Common myeloid progenitor, CD34-positive (primary cell): ENCODE data around the gene TCEAL1.

Experiments
- CTCF ChIA-PET: fragments of 350-600 bp; sonication (Branson Sonifier 250); formaldehyde crosslinking; loops from one replicate; lab custom pipeline; 2021; ENCODE audit warnings: antibody characterized with exemption; lab: Charles Lee
- POLR2A ChIA-PET: fragments of 350-600 bp; sonication (Branson Sonifier 250); formaldehyde crosslinking; loops from one replicate; lab custom pipeline; 2021; ENCODE audit warnings: antibody characterized with exemption; lab: Charles Lee
- DNase-seq, 3 donors: peaks; one replicate each; pipeline versions ENCODE4 v3.0.0 to v3.0.0-alpha.2; 2013
- H3K27ac ChIP-seq, 2 experiments: 1 replicate in 1 of 2; 2 replicates in 1 of 2; pipeline ENCODE4 v1.7.0; 2013; ENCODE audit warnings: inconsistent platforms in 2 of 2, low read length in 2 of 2, mild to moderate bottlenecking in 2 of 2, low read depth in 1 of 2, moderate library complexity in 1 of 2; ENCODE audit not compliant: severe bottlenecking in 2 of 2, insufficient read depth in 1 of 2, poor library complexity in 1 of 2
- H3K27me3 ChIP-seq, 5 experiments: replicated peaks in 2 of 5; 1 replicate in 3 of 5; 2 replicates in 2 of 5; pipeline versions ENCODE4 v1.6.1 to v1.7.0; 2013; ENCODE audit warnings: low read length in 4 of 5, mild to moderate bottlenecking in 2 of 5, moderate library complexity in 2 of 5, inconsistent platforms in 1 of 5; ENCODE audit not compliant: insufficient read depth in 5 of 5, control insufficient read depth in 4 of 5
- H3K36me3 ChIP-seq, 4 experiments: 1 replicate in 2 of 4; 2 replicates in 2 of 4; pipeline versions ENCODE4 v1.6.1 to v1.7.0; 2013; ENCODE audit warnings: low read length in 3 of 4, control low read depth in 1 of 4, mild to moderate bottlenecking in 1 of 4; ENCODE audit not compliant: control insufficient read depth in 4 of 4, insufficient read depth in 4 of 4
- H3K4me1 ChIP-seq, 4 experiments: 1 replicate in 3 of 4; 2 replicates in 1 of 4; pipeline versions ENCODE4 v1.6.1 to v1.7.1; 2013; ENCODE audit warnings: low read length in 3 of 4, mild to moderate bottlenecking in 3 of 4, control low read depth in 1 of 4, inconsistent platforms in 1 of 4, moderate library complexity in 1 of 4; ENCODE audit not compliant: control insufficient read depth in 4 of 4, insufficient read depth in 4 of 4; ENCODE audit errors: control extremely low read depth in 1 of 4
- H3K4me3 ChIP-seq, 7 experiments: 1 replicate in 4 of 7; 2 replicates in 3 of 7; pipeline versions ENCODE4 v1.5.1 to v1.7.0; 2013; ENCODE audit warnings: mild to moderate bottlenecking in 7 of 7, low read length in 6 of 7, moderate library complexity in 6 of 7, inconsistent platforms in 2 of 7, low read depth in 2 of 7, control low read depth in 1 of 7; ENCODE audit not compliant: insufficient read depth in 4 of 7, control insufficient read depth in 1 of 7; ENCODE audit errors: extremely low read depth in 1 of 7
- H3K9me3 ChIP-seq, 5 experiments: 1 replicate in 4 of 5; 2 replicates in 1 of 5; pipeline versions ENCODE4 v1.6.1 to v1.7.1; 2013; ENCODE audit warnings: low read length in 4 of 5, mild to moderate bottlenecking in 2 of 5, inconsistent platforms in 1 of 5, low read depth in 1 of 5, moderate library complexity in 1 of 5; ENCODE audit not compliant: control insufficient read depth in 4 of 5, insufficient read depth in 2 of 5; ENCODE audit errors: control extremely low read depth in 1 of 5
- WGBS: methylation state at CpG from one replicate; pipeline ENCODE4 v1.1.5; 2013; ENCODE audit not compliant: insufficient coverage; 5-methylcytosine and 5-hydroxymethylcytosine counted together

TCEAL1 gene

DNA sequence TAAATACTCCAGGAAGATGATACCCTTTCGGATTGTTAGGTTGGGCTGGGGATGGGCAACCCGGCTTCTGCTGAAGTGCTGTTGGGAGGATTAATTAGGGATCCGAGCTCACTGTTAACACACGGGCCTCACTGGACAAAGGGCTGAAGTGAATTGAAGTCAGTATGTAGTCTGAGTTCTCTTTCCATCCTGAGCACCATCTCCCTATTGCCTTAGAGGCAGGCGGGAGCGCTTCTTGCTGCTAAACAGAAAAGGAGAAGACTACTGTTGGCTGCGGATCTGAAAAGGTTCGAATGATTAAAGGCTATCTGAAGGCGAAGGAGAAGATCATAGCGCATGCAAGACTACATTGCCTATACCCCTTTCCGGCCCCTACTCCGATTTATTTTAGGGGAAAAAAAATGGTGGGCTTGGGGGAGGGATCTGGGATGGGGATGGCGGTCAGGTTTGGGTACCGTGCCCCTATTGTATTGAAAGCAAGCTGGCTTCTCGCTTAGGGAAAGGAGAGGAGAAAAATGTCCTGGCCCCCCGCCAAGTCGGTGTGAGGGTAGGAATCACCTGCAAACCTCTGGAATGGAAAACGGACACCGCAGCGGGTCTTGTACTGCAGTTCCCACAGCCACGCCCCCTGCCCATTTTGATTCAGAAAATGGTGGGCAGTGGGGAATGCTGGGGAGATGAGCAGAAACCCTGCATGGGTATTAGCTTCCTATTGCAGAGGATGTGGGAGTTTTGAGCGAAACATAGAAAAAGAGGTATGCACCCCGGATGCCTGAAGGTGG lies 35.4 kb downstream of the TCEAL1 start:
- 45% methylated on average over 20 of the region's 23 CpGs for WGBS
- H3K36me3 ChIP-seq: no peaks in the 10 kb centered on the region
- peaks cover 0 to 2% (median 0%) of the 10 kb centered on the region in 4 experiments for H3K4me1 ChIP-seq
- ChIA-PET POLR2A (no interaction called here), CTCF (no interaction called here)
- peak overlapping the region in 3 of 7 experiments; percentile 2 to 28 (median 3) for H3K4me3 ChIP-seq
- no peak overlapping the region for H3K27ac ChIP-seq
- peaks cover 0 to 27% (median 2%) of the 10 kb centered on the region in 5 experiments for H3K27me3 ChIP-seq
- no peaks in the 10 kb centered on the region for H3K9me3 ChIP-seq
- DNase-seq: no peak

DNA sequence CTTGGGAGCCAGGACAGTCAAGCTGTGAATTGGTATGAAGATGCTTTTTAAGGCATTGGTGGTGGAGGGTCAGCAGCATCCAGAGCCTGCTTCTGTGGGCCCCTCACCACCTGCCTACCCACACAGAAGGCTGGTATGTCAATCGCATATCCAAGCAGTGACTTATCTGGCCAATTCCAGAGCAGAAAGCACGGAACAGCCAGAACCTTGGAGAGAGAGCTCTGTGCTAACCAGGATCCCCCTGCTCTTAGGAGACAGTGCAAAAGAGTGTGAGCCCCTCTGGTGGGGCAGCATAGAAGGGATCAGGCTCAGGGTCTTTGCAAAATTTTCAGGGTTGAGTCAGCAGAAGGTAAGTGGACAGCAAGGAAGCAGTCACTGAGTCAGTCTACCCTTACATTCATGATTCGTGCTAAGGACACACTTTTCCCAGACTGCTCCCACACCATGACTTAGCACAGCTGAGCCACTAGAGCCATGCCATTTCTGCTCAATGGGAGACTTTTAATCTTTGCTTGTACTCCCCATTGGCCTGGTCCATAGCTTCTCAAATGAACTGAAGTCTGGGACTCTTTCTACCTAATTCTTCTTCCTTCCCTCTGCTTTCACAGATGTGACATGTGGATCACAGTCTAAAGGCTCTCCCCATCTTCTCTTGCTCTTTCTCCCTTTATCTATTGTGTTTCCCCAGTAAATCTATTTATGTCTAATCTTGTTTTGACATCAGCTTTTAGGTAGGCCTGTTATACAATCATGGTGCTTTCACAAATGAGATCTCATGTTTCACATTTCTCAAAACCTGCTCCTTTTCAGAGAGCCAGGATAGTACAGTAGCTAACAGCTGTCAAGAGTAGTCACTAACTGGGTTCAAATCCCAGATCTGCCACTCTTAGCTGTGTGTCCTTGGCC lies 37.7 kb downstream of the TCEAL1 start:
- Histone ChIP-seq H3K4me1 (peaks cover 0 to 2% (median 0%) of the 10 kb centered on the region in 4 experiments), H3K36me3 (no peaks in the 10 kb centered on the region), H3K9me3 (no peaks in the 10 kb centered on the region), H3K27me3 (peaks cover 0 to 27% (median 2%) of the 10 kb centered on the region in 5 experiments), H3K4me3 (no peak overlapping the region), H3K27ac (no peak overlapping the region)
- POLR2A ChIA-PET: interaction anchor here (0.6 kb wide), 1 partner anchor 495 kb away, joined by 3 read pairs; no protein-coding TSS in a partner anchor
- WGBS: 63% methylated on average over 3 of the region's 3 CpGs
- no peak for DNase-seq
- CTCF ChIA-PET: interaction anchor here (0.6 to 1.6 kb wide), 5 partner anchors 9 to 184 kb away, joined by 3 to 5 read pairs (median 3); partner anchors contain the start of gene MORF4L2

DNA sequence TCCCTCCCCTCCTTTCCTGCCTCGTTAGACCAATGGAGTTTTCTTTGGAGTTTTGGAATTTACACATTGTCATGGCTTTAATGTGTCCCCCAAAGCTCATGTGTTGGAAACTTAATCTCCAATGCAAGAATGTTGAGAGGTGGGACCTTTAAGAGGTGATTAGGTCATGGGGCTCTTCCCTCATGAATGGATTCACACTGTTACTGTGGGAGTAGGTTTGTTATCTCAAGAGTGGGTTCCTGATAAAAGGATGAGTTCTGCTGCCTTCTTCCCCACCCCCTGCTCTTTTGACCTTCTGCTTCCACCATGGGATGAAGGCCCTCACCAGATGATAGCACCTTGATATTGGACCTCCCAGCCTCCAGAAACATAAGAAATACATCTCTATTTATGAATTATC lies 41.0 kb downstream of the TCEAL1 start:
- no peak overlapping the region for H3K4me3 ChIP-seq
- no peaks in the 10 kb centered on the region for H3K9me3 ChIP-seq
- CTCF ChIA-PET: no interaction called here
- WGBS: no CpG with 5 or more reads among the region's 1 CpG
- DNase-seq: no peak
- no peaks in the 10 kb centered on the region for H3K4me1 ChIP-seq
- no peak overlapping the region for H3K27ac ChIP-seq
- POLR2A ChIA-PET: no interaction called here
- no peaks in the 10 kb centered on the region for H3K36me3 ChIP-seq
- H3K27me3 ChIP-seq: peaks cover 0 to 10% (median 0%) of the 10 kb centered on the region in 5 experiments

DNA sequence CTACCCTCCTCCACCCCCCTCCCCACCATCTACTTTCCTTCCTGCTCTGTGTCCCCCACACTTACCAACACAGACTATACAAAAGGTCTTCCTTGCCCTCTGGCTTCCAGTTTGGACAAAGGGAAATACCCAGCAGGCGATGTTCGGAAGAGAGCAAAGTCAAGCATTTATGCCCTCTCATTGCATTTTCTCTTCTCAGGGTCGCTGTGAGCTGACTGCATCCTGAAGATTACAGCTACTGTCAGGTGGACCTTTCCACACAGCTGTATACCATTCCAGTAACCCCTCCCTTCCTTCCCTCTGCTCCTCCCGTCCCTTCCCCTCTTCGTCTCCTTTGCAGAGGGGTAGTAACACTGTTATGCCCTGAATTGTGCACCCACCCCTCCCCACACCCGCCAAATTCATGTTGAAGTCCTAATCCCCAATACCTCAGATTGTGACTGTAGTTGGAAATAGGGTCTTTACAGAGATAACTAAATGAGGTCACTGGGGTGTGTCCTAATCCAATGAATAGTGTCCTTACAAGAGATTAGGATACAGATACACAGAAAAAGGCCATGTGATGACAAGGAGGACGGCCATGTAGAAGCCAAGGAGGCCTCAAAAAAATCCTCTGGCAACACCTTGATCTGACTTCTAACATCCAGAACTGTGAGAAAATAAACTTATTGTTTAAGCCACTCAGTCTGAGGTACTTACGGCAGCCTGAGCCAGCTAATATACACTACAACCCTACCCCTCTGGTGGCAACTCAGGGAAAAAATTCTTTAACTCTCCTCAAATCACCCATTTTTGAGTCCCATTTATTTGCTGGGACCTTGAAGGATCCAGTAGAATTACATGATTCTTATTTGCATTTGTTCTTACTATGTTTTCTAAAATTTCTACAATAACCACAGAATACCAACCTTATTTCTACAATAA lies 46.0 kb downstream of the TCEAL1 start:
- no peak overlapping the region for H3K27ac ChIP-seq
- no peak overlapping the region for H3K4me3 ChIP-seq
- ChIA-PET CTCF (interaction anchor here (1.0 kb wide), 1 partner anchor 142 kb away, joined by 3 read pairs; no protein-coding TSS in a partner anchor), POLR2A (no interaction called here)
- peak in 2 of 3 donors; percentile 26 to 29 for DNase-seq
- no peaks in the 10 kb centered on the region for H3K27me3 ChIP-seq
- WGBS: 68% methylated on average over 7 of the region's 8 CpGs
- peaks cover 0 to 32% (median 7%) of the 10 kb centered on the region in 4 experiments for H3K36me3 ChIP-seq
- no peaks in the 10 kb centered on the region for H3K4me1 ChIP-seq
- no peaks in the 10 kb centered on the region for H3K9me3 ChIP-seq

DNA sequence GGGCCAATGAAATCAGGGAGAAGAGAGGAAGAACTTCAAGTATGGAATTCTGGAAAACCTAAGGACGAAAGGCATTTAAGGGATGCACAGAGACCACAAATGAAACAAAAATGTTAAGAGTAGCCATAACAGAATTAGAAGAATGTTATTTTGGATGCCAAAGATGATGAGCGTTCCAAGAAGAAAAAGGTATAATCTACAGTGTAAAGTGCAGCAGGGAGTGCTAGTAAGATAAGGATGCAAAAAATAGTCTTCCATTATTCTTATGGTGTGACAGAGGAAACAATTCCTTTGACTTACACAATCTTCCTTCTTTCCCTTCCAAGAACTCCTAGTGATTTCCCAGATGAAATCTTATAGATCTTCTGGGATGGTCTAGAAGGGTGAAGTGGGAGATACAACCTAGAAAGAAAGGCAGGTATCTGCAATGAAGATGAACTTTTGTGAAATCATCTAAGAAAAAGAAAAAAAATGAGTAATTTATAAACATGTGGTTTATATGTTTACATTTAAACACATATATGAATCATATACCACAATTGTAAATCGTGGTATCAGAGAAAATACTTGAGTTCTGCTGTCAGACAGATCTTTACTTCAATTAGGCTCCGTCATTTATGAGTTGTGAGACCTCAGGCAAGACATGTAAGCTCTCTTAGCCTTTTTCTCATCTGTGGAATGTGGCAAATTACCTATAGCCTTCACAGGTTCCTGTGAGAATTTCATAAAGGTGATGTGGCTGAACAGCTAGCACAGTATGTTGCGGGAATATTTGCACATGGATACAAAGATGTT lies 49.6 kb downstream of the TCEAL1 start:
- Histone ChIP-seq H3K27me3 (no peaks in the 10 kb centered on the region), H3K4me1 (no peaks in the 10 kb centered on the region), H3K9me3 (no peaks in the 10 kb centered on the region), H3K4me3 (no peak overlapping the region), H3K27ac (no peak overlapping the region), H3K36me3 (peaks cover 0 to 43% (median 11%) of the 10 kb centered on the region in 4 experiments)
- ChIA-PET CTCF (interaction anchor here (0.5 kb wide), 1 partner anchor 143 kb away, joined by 3 read pairs; no protein-coding TSS in a partner anchor), POLR2A (no interaction called here)
- DNase-seq: no peak
- WGBS: 100% methylated on average over 3 of the region's 5 CpGs
